ENCODE measurements around the gene GSE1. TPM values are rescaled to one million over a fixed set of nuclear protein-coding genes. Genes with fewer than 3 reads are reported as not detected.

Gene GSE1
- total and polyA plus RNA-seq, 2 experiments from 2014 or later = 27.9 to 43.5 TPM

GRCh38 chr16:85610446-85611193, 2.5 kb upstream of the GSE1 start:
- Histone ChIP-seq H3K36me3 (replicated peaks; ENCODE audit: insufficient read depth, low read depth) (no peaks in the 10 kb centered on the region), H3K9me3 (ENCODE audit: low read depth) (no peaks in the 10 kb centered on the region), H4K20me1 (ENCODE audit: insufficient read depth, poor library complexity, severe bottlenecking) (peaks cover 55% of the 10 kb centered on the region), H3K79me2 (peaks cover 63% of the 10 kb centered on the region), H3K27ac (peak overlapping the region; percentile 96), H3K4me2 (peak overlapping the region; percentile 100), H3K4me1 (ENCODE audit: insufficient read depth) (peaks cover 62% of the 10 kb centered on the region), H3K9me2 (replicated peaks; ENCODE audit: insufficient read depth) (no peaks in the 10 kb centered on the region), H2AFZ (no peak overlapping the region), H3K27me3 (no peaks in the 10 kb centered on the region), H3K4me3 (no peak overlapping the region)
- DNase-seq (ENCODE audit: low spot score) = peak; percentile 94
- no peak for TF ChIP-seq EZH2phosphoT487 (IDR thresholded peaks at IDR 0.05; ENCODE audit: low read depth, severe bottlenecking, unreplicated experiment)
- TF ChIP-seq CTCF (IDR thresholded peaks at IDR 0.05; ENCODE audit: poor library complexity) = peak; percentile 96
- WGBS (ENCODE audit: low lambda C conversion rate, missing lambda C conversion rate) = 3% methylated on average over 39 of the region's 39 CpGs

- H3K4me1 ChIP-seq (ENCODE audit: insufficient read depth) = peaks cover 62% of the 10 kb centered on the region
- H3K4me2 ChIP-seq = peak overlapping the region; percentile 100
- TF ChIP-seq EZH2 (IDR thresholded peaks at IDR 0.05; ENCODE audit: borderline replicate concordance) (no peak), EZH2phosphoT487 (IDR thresholded peaks at IDR 0.05; ENCODE audit: low read depth, severe bottlenecking, unreplicated experiment) (no peak), CTCF (IDR thresholded peaks at IDR 0.05; ENCODE audit: poor library complexity) (no peak)
- H3K27me3 ChIP-seq = no peaks in the 10 kb centered on the region
- no peaks in the 10 kb centered on the region for H3K9me3 ChIP-seq (ENCODE audit: low read depth)
- H3K79me2 ChIP-seq = peaks cover 65% of the 10 kb centered on the region
- peak overlapping the region; percentile 81 for H3K4me3 ChIP-seq
- H3K9me2 ChIP-seq (replicated peaks; ENCODE audit: insufficient read depth) = no peaks in the 10 kb centered on the region
- DNase-seq (ENCODE audit: low spot score) = no peak
- H2AFZ ChIP-seq = peak overlapping the region; percentile 30
- 0% methylated on average over 14 of the region's 21 CpGs for WGBS (ENCODE audit: low lambda C conversion rate, missing lambda C conversion rate)
- no peaks in the 10 kb centered on the region for H3K36me3 ChIP-seq (replicated peaks; ENCODE audit: insufficient read depth, low read depth)
- H3K27ac ChIP-seq = peak overlapping the region; percentile 96
- H4K20me1 ChIP-seq (ENCODE audit: insufficient read depth, poor library complexity, severe bottlenecking) = peaks cover 59% of the 10 kb centered on the region
Measured at GRCh38 chr16:85611194-85611443, 2.0 kb upstream of the GSE1 start.

- Histone ChIP-seq H2AFZ (peak overlapping the region; percentile 30), H3K4me1 (ENCODE audit: insufficient read depth) (peaks cover 63% of the 10 kb centered on the region)
Measured at GRCh38 chr16:85611444-85612190, 1.5 kb upstream of the GSE1 start.

More at GRCh38 chr16:85611444-85612190, 1.5 kb upstream of the GSE1 start:
- Histone ChIP-seq H3K4me2 (peak overlapping the region; percentile 100), H3K36me3 (replicated peaks; ENCODE audit: insufficient read depth, low read depth) (no peaks in the 10 kb centered on the region), H4K20me1 (ENCODE audit: insufficient read depth, poor library complexity, severe bottlenecking) (peaks cover 59% of the 10 kb centered on the region), H3K9me2 (replicated peaks; ENCODE audit: insufficient read depth) (no peaks in the 10 kb centered on the region), H3K9me3 (ENCODE audit: low read depth) (no peaks in the 10 kb centered on the region), H3K27ac (peak overlapping the region; percentile 96), H3K27me3 (no peaks in the 10 kb centered on the region), H3K4me3 (peak overlapping the region; percentile 81), H3K79me2 (peaks cover 66% of the 10 kb centered on the region)
- TF ChIP-seq EZH2phosphoT487 (IDR thresholded peaks at IDR 0.05; ENCODE audit: low read depth, severe bottlenecking, unreplicated experiment) (no peak), EZH2 (IDR thresholded peaks at IDR 0.05; ENCODE audit: borderline replicate concordance) (no peak), CTCF (IDR thresholded peaks at IDR 0.05; ENCODE audit: poor library complexity) (no peak)
- WGBS (ENCODE audit: low lambda C conversion rate, missing lambda C conversion rate) = 3% methylated on average over 46 of the region's 84 CpGs
- DNase-seq (ENCODE audit: low spot score) = peak; percentile 92
